Left lung (tissue), 10 donors: ENCODE measurements around the gene IFIT1. TPM values are rescaled to one million over a fixed set of nuclear protein-coding genes. Genes with fewer than 3 reads are reported as not detected.

ENCODE experiments used
- ATAC-seq: fragments of 200-7000 bp; cut with Tn5 transposase; one replicate; pipeline ENCODE4 v1.9.1; 2020; ENCODE audit warnings: moderate library complexity
- DNase-seq, 4 donors: peaks; one replicate each; pipeline ENCODE4 v3.0.0-alpha.2; 2013 to 2020
- H3K27ac ChIP-seq, 2 donors: fragments of 200-600 bp; sonication (generic) in 1 of 2; one replicate each; pipeline versions ENCODE4 v1.5.0 to v1.8.0; 2020 to 2021
- H3K27me3 ChIP-seq, 2 donors: fragments of 200-600 bp; sonication (generic) in 1 of 2; one replicate each; pipeline versions ENCODE4 v1.5.0 to v1.8.0; 2020 to 2021
- H3K36me3 ChIP-seq, 2 donors: fragments of 200-600 bp; sonication (generic) in 1 of 2; one replicate each; pipeline versions ENCODE4 v1.5.0 to v1.8.0; 2020 to 2021
- H3K4me1 ChIP-seq, 2 donors: fragments of 200-600 bp; one replicate each; pipeline ENCODE4 v1.8.0; 2021
- H3K4me3 ChIP-seq, 2 donors: fragments of 200-600 bp; sonication (generic) in 1 of 2; one replicate each; pipeline versions ENCODE4 v1.5.0 to v1.8.0; 2020 to 2021; ENCODE audit warnings: mild to moderate bottlenecking in 1 of 2
- H3K9me3 ChIP-seq, 2 donors: fragments of 200-600 bp; sonication (generic) in 1 of 2; one replicate each; pipeline versions ENCODE4 v1.5.0 to v1.8.0; 2020 to 2021
- CTCF ChIP-seq, 2 donors: fragments of 200-600 bp; sonication (generic) in 1 of 2; IDR thresholded peaks; one replicate each; pipeline versions ENCODE4 v1.5.0 to v1.8.0; 2021; ENCODE audit warnings: antibody characterized with exemption in 2 of 2
- intact Hi-C, 2 donors: fragments of 100-400 bp; cut with DNase I; formaldehyde crosslinking; loops; one replicate each; pipeline versions ENCODE4 v1.11.2 to v1.14.2; 2022
- polyA plus RNA-seq, 6 donors: library from polyadenylated mRNA; unstranded; fragments of 120-200 nt; gene quantifications; one replicate each; pipeline ENCODE4 v1.2.1, GENCODE V29; 2013; ENCODE audit not compliant: insufficient read length in 6 of 6
- total RNA-seq, 2 donors: library from RNA; stranded (reverse); fragmentation: NEBNext Ultra II Directional; extraction: Animal tissue kit (Norgen Biotek cat#: 25700); gene quantifications; one replicate each; pipeline ENCODE4 v1.2.1, GENCODE V29; 2021
- donor health status: DM: no; HTN: yes; CAD: no.
- donor health status: DM: no; HTN: no; CAD: no.

Gene IFIT1
- total and polyA plus RNA-seq, 8 donors = 12.6 to 34.8 (median 21.8) TPM

GRCh38 chr10:89419548-89419947 lies 27.1 kb downstream of the IFIT1 start:
- peaks cover 0 to 17% of the 10 kb centered on the region in 2 donors for H3K36me3 ChIP-seq
- peaks cover 25 to 47% of the 10 kb centered on the region in 2 donors for H3K4me1 ChIP-seq
- ATAC-seq (no peak), DNase-seq (peak in 1 of 4 donors; percentile 29)
- H3K27ac ChIP-seq = peak overlapping the region in 1 of 2 donors; percentile 30
- H3K9me3 ChIP-seq = no peaks in the 10 kb centered on the region
- H3K4me3 ChIP-seq = no peak overlapping the region
- no peaks in the 10 kb centered on the region for H3K27me3 ChIP-seq
- intact Hi-C loops = no loop called here
- peak in 1 of 2 donors; percentile 39 for TF ChIP-seq CTCF (IDR thresholded peaks at IDR 0.05)

GRCh38 chr10:89421018-89421476 lies 28.6 kb downstream of the IFIT1 start:
- H3K4me1 ChIP-seq = peaks cover 19 to 42% of the 10 kb centered on the region in 2 donors
- DNase-seq (peak in 2 of 4 donors; percentile 25 to 72), ATAC-seq (peak; percentile 76)
- no peak for TF ChIP-seq CTCF (IDR thresholded peaks at IDR 0.05)
- H3K4me3 ChIP-seq = no peak overlapping the region
- intact Hi-C loops = no loop called here
- no peaks in the 10 kb centered on the region for H3K27me3 ChIP-seq
- peak overlapping the region in 1 of 2 donors; percentile 51 for H3K27ac ChIP-seq
- no peaks in the 10 kb centered on the region for H3K9me3 ChIP-seq
- peaks cover 0 to 17% of the 10 kb centered on the region in 2 donors for H3K36me3 ChIP-seq

GRCh38 chr10:89425000-89425399 lies 32.6 kb downstream of the IFIT1 start:
- DNase-seq = no peak

GRCh38 chr10:89426230-89426868 lies 33.9 kb downstream of the IFIT1 start:
- Histone ChIP-seq H3K4me1 (no peaks in the 10 kb centered on the region), H3K27ac (no peak overlapping the region), H3K36me3 (no peaks in the 10 kb centered on the region), H3K4me3 (no peak overlapping the region), H3K27me3 (no peaks in the 10 kb centered on the region), H3K9me3 (no peaks in the 10 kb centered on the region)
- intact Hi-C loops = loop anchor here in 1 of 2 donors (5.0 kb wide), 1 partner anchor 136 kb away; no protein-coding TSS in a partner anchor
- peak in 2 of 4 donors; percentile 54 to 69 for DNase-seq
- peak; percentile 73 to 80 for TF ChIP-seq CTCF (IDR thresholded peaks at IDR 0.05)
- peak; percentile 89 for ATAC-seq

More at GRCh38 chr10:89425000-89425399, 32.6 kb downstream of the IFIT1 start:
- intact Hi-C loops = loop anchor here in 1 of 2 donors (5.0 kb wide), 1 partner anchor 137 kb away; no protein-coding TSS in a partner anchor
- Histone ChIP-seq H3K4me1 (peaks cover 0 to 2% of the 10 kb centered on the region in 2 donors), H3K9me3 (no peaks in the 10 kb centered on the region), H3K4me3 (no peak overlapping the region), H3K27me3 (no peaks in the 10 kb centered on the region), H3K27ac (no peak overlapping the region), H3K36me3 (no peaks in the 10 kb centered on the region)
- ATAC-seq = no peak
- no peak for TF ChIP-seq CTCF (IDR thresholded peaks at IDR 0.05)

GRCh38 chr10:89427629-89428028 lies 35.2 kb downstream of the IFIT1 start:
- H3K36me3 ChIP-seq = no peaks in the 10 kb centered on the region
- no peak overlapping the region for H3K4me3 ChIP-seq
- TF ChIP-seq CTCF (IDR thresholded peaks at IDR 0.05) = no peak
- no peak overlapping the region for H3K27ac ChIP-seq
- ATAC-seq (no peak), DNase-seq (no peak)
- intact Hi-C loops = loop anchor here in 1 of 2 donors (5.0 kb wide), 1 partner anchor 135 kb away; no protein-coding TSS in a partner anchor
- no peaks in the 10 kb centered on the region for H3K9me3 ChIP-seq
- H3K4me1 ChIP-seq = no peaks in the 10 kb centered on the region
- H3K27me3 ChIP-seq = no peaks in the 10 kb centered on the region
